Measurements from ENCODE around the gene BAX. TPM values are rescaled to one million over a fixed set of nuclear protein-coding genes. Genes with fewer than 3 reads are reported as not detected.

Gene BAX
- total RNA-seq, 1 donor from 2014 or later = 127 TPM

GRCh38 chr19:48991011-48991609 is 36.4 kb downstream of the BAX start:
- no peak for ATAC-seq
- Histone ChIP-seq H3K36me3 (peaks cover 18% of the 10 kb centered on the region), H3K4me1 (peaks cover 20% of the 10 kb centered on the region), H3K27ac (peak overlapping the region; percentile 95), H3K4me3 (no peak overlapping the region), H3K27me3 (no peaks in the 10 kb centered on the region), H3K9me3 (no peaks in the 10 kb centered on the region)
- no peak for DNase-seq
- intact Hi-C loops (cut with DNase I) = no loop called here
- no peak for TF ChIP-seq CTCF (IDR thresholded peaks at IDR 0.05)

GRCh38 chr19:48991873-48992580 is 37.4 kb downstream of the BAX start:
- Histone ChIP-seq H3K4me1 (peaks cover 20% of the 10 kb centered on the region), H3K4me3 (peak overlapping the region; percentile 80), H3K27me3 (no peaks in the 10 kb centered on the region), H3K36me3 (peaks cover 11% of the 10 kb centered on the region), H3K27ac (peak overlapping the region; percentile 95), H3K9me3 (no peaks in the 10 kb centered on the region)
- ATAC-seq (peak; percentile 53), DNase-seq (no peak)
- intact Hi-C loops (cut with DNase I) = no loop called here
- TF ChIP-seq CTCF (IDR thresholded peaks at IDR 0.05) = no peak

- TF ChIP-seq CTCF (IDR thresholded peaks at IDR 0.05) = no peak
- ATAC-seq (peak; percentile 5), DNase-seq (peak; percentile 78)
- intact Hi-C loops (cut with DNase I) = no loop called here
- H3K4me3 ChIP-seq = peak overlapping the region; percentile 80
- peaks cover 8% of the 10 kb centered on the region for H3K36me3 ChIP-seq
- peaks cover 20% of the 10 kb centered on the region for H3K4me1 ChIP-seq
- peak overlapping the region; percentile 95 for H3K27ac ChIP-seq
- no peaks in the 10 kb centered on the region for H3K27me3 ChIP-seq
- H3K9me3 ChIP-seq = no peaks in the 10 kb centered on the region
Measured at GRCh38 chr19:48992581-48993174, 38.0 kb downstream of the BAX start.

- H3K27ac ChIP-seq = peak within 1 kb of the TSS; percentile 95
- ATAC-seq (peak; percentile 94), DNase-seq (peak; percentile 100)
- H3K36me3 ChIP-seq = peaks cover 3% of the 10 kb centered on the region
- H3K27me3 ChIP-seq = no peaks in the 10 kb centered on the region
- no peaks in the 10 kb centered on the region for H3K9me3 ChIP-seq
- peak within 1 kb of the TSS; percentile 80 for H3K4me3 ChIP-seq
- peak; percentile 97 for TF ChIP-seq CTCF (IDR thresholded peaks at IDR 0.05)
- intact Hi-C loops (cut with DNase I) = no loop called here
- peaks cover 20% of the 10 kb centered on the region for H3K4me1 ChIP-seq
Measured at GRCh38 chr19:48993175-48994034, 38.7 kb downstream of the BAX start, which contains the start of the genes GYS1 and RUVBL2. Gene GYS1 (minus strand): TSS chr19:48993309. CDS start chr19:48993112, 197 bp downstream. Gene RUVBL2 (plus strand): TSS chr19:48993887. CDS start chr19:48993912, 25 bp downstream.

GRCh38 chr19:48994035-48994386 is 39.3 kb downstream of the BAX start:
- Histone ChIP-seq H3K9me3 (no peaks in the 10 kb centered on the region), H3K27ac (peak overlapping the region; percentile 95), H3K4me3 (peak overlapping the region; percentile 80), H3K4me1 (peaks cover 20% of the 10 kb centered on the region), H3K27me3 (no peaks in the 10 kb centered on the region), H3K36me3 (peaks cover 3% of the 10 kb centered on the region)
- DNase-seq (no peak), ATAC-seq (no peak)
- TF ChIP-seq CTCF (IDR thresholded peaks at IDR 0.05) = no peak
- intact Hi-C loops (cut with DNase I) = no loop called here

Measured in upper lobe of right lung (tissue), 1 donor.